K562 (cell line): ENCODE measurements around the gene ITGAL. TPM values are rescaled to one million over a fixed set of nuclear protein-coding genes. Genes with fewer than 3 reads are reported as not detected.
A peak's percentile ranks its signal among the peaks of the same experiment; 100 is the strongest.

ENCODE experiments used
- DDX20 ChIP-seq: fragments of 450-650 bp; IDR thresholded peaks from 2 replicates; pipeline ENCODE4 v1.6.1; 2016; ENCODE audit warnings: missing genetic modification characterization, low read depth, mild to moderate bottlenecking, missing compliant biosample characterization, moderate library complexity
- ZKSCAN3 ChIP-seq: fragments of 250-450 bp; sonication (Bioruptor Pico); IDR thresholded peaks from 2 replicates; pipeline ENCODE4 v1.4.0; 2020
- polyA plus RNA-seq, 8 experiments: library from polyadenylated mRNA; depleted of rRNA in 4 of 8; stranded (reverse) in 5 of 8; unstranded in 3 of 8; fragments of >200 nt; fragmentation: Nextera tagmentation in 2 of 8; fragmentation: Illumina TruSeq in 1 of 8; extraction: Ambion mirVana in 2 of 8; extraction: Trizol in 1 of 8; gene quantifications; 2 replicates each; pipeline versions ENCODE4 v1.2.1 to v1.2.3, GENCODE V29; 2011 to 2014; ENCODE audit warnings: inconsistent platforms in 1 of 8, missing spikeins in 1 of 8
- total RNA-seq, 7 experiments: library from RNA; depleted of rRNA in 6 of 7; stranded (reverse); fragments of >200 nt in 6 of 7; fragmentation: Illumina TruSeq in 2 of 7; extraction: Trizol in 2 of 7; gene quantifications; 2 replicates each; pipeline versions ENCODE4 v1.2.1 to v1.2.3, GENCODE V29; 2011 to 2021; ENCODE audit warnings: low replicate concordance in 1 of 7
- TF ChIP-seq, protein P1 (sequence below): fragments of 450-650 bp; IDR thresholded peaks from 2 replicates; pipeline ENCODE4 v1.6.1; 2016; ENCODE audit warnings: mild to moderate bottlenecking, moderate library complexity
- TF ChIP-seq, protein P2 (sequence below): fragments of 450-650 bp; IDR thresholded peaks from 2 replicates; pipeline ENCODE4 v1.6.1; 2016; ENCODE audit warnings: borderline replicate concordance
- TF ChIP-seq, protein P3 (sequence below): IDR thresholded peaks from 2 replicates; pipeline ENCODE4 v1.6.1; 2011; ENCODE audit not compliant: insufficient read length; ENCODE audit errors: extremely low read depth
- TF ChIP-seq, protein P4 (sequence below): sonication (generic); formaldehyde crosslinking; IDR thresholded peaks from 2 replicates; pipeline ENCODE4 v1.8.0; 2022; ENCODE audit warnings: mild to moderate bottlenecking, missing genetic modification reagents

Gene ITGAL
- total and polyA plus RNA-seq, 9 of the 15 experiments (the other 6 are each of a cell fraction or from before 2014, with no cell fraction given) = 0.01 to 0.53 TPM; not detected in 7

DNA sequence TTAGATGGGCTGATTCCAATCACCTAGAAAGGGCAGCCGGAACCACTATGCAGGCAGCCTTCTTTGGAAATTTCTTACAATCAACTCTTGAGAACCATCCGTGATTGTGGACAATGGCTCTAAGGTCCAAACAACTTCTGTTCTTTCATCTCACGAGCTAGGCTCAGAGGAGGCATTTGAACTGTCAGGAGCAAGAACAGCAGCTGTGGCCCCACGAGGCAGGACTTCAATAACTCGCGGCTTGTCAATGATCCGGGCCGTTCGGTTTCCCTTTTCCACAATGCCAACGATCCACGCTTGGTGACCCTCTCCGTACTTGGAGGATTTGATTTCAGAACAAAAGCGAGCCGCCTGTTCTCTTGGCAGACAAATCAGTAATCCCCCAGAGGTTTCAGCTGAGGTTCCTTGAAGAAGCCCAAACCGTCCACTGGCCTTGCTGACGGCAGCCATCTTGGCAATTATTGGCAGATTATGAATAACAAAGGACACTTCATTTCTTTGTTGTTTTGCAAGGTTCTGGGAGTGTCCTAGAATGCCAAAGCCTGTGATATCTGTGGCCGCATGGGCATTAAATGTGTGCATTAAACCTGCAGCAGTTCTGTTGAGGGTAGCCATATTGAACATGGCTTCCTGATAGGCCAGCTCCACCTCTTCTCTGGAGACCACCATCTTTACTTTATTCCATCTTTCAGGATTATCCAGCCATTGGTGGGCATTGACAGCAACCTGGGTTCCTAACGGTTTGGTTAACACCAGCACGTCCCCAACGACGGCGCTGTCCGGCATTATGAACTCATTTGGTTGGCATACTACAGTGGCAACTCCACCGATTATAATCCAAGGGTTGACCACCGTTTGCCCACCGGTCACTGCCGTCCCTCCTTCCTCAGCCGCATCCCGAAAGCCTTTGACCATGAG is 28.1 kb upstream of the ITGAL start (continued):
- TF ChIP-seq, protein P1, sequence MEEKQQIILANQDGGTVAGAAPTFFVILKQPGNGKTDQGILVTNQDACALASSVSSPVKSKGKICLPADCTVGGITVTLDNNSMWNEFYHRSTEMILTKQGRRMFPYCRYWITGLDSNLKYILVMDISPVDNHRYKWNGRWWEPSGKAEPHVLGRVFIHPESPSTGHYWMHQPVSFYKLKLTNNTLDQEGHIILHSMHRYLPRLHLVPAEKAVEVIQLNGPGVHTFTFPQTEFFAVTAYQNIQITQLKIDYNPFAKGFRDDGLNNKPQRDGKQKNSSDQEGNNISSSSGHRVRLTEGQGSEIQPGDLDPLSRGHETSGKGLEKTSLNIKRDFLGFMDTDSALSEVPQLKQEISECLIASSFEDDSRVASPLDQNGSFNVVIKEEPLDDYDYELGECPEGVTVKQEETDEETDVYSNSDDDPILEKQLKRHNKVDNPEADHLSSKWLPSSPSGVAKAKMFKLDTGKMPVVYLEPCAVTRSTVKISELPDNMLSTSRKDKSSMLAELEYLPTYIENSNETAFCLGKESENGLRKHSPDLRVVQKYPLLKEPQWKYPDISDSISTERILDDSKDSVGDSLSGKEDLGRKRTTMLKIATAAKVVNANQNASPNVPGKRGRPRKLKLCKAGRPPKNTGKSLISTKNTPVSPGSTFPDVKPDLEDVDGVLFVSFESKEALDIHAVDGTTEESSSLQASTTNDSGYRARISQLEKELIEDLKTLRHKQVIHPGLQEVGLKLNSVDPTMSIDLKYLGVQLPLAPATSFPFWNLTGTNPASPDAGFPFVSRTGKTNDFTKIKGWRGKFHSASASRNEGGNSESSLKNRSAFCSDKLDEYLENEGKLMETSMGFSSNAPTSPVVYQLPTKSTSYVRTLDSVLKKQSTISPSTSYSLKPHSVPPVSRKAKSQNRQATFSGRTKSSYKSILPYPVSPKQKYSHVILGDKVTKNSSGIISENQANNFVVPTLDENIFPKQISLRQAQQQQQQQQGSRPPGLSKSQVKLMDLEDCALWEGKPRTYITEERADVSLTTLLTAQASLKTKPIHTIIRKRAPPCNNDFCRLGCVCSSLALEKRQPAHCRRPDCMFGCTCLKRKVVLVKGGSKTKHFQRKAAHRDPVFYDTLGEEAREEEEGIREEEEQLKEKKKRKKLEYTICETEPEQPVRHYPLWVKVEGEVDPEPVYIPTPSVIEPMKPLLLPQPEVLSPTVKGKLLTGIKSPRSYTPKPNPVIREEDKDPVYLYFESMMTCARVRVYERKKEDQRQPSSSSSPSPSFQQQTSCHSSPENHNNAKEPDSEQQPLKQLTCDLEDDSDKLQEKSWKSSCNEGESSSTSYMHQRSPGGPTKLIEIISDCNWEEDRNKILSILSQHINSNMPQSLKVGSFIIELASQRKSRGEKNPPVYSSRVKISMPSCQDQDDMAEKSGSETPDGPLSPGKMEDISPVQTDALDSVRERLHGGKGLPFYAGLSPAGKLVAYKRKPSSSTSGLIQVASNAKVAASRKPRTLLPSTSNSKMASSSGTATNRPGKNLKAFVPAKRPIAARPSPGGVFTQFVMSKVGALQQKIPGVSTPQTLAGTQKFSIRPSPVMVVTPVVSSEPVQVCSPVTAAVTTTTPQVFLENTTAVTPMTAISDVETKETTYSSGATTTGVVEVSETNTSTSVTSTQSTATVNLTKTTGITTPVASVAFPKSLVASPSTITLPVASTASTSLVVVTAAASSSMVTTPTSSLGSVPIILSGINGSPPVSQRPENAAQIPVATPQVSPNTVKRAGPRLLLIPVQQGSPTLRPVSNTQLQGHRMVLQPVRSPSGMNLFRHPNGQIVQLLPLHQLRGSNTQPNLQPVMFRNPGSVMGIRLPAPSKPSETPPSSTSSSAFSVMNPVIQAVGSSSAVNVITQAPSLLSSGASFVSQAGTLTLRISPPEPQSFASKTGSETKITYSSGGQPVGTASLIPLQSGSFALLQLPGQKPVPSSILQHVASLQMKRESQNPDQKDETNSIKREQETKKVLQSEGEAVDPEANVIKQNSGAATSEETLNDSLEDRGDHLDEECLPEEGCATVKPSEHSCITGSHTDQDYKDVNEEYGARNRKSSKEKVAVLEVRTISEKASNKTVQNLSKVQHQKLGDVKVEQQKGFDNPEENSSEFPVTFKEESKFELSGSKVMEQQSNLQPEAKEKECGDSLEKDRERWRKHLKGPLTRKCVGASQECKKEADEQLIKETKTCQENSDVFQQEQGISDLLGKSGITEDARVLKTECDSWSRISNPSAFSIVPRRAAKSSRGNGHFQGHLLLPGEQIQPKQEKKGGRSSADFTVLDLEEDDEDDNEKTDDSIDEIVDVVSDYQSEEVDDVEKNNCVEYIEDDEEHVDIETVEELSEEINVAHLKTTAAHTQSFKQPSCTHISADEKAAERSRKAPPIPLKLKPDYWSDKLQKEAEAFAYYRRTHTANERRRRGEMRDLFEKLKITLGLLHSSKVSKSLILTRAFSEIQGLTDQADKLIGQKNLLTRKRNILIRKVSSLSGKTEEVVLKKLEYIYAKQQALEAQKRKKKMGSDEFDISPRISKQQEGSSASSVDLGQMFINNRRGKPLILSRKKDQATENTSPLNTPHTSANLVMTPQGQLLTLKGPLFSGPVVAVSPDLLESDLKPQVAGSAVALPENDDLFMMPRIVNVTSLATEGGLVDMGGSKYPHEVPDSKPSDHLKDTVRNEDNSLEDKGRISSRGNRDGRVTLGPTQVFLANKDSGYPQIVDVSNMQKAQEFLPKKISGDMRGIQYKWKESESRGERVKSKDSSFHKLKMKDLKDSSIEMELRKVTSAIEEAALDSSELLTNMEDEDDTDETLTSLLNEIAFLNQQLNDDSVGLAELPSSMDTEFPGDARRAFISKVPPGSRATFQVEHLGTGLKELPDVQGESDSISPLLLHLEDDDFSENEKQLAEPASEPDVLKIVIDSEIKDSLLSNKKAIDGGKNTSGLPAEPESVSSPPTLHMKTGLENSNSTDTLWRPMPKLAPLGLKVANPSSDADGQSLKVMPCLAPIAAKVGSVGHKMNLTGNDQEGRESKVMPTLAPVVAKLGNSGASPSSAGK = peak; percentile 88
- no peak for TF ChIP-seq DDX20 (tag)
- TF ChIP-seq, protein P2, sequence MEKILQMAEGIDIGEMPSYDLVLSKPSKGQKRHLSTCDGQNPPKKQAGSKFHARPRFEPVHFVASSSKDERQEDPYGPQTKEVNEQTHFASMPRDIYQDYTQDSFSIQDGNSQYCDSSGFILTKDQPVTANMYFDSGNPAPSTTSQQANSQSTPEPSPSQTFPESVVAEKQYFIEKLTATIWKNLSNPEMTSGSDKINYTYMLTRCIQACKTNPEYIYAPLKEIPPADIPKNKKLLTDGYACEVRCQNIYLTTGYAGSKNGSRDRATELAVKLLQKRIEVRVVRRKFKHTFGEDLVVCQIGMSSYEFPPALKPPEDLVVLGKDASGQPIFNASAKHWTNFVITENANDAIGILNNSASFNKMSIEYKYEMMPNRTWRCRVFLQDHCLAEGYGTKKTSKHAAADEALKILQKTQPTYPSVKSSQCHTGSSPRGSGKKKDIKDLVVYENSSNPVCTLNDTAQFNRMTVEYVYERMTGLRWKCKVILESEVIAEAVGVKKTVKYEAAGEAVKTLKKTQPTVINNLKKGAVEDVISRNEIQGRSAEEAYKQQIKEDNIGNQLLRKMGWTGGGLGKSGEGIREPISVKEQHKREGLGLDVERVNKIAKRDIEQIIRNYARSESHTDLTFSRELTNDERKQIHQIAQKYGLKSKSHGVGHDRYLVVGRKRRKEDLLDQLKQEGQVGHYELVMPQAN = 0 out of 2 replicates have a peak, but pooled peaks have one; percentile 34
- TF ChIP-seq ZKSCAN3 (CRISPR knock-in tag) = no peak
- TF ChIP-seq, protein P3, sequence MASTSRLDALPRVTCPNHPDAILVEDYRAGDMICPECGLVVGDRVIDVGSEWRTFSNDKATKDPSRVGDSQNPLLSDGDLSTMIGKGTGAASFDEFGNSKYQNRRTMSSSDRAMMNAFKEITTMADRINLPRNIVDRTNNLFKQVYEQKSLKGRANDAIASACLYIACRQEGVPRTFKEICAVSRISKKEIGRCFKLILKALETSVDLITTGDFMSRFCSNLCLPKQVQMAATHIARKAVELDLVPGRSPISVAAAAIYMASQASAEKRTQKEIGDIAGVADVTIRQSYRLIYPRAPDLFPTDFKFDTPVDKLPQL = no peak
- TF ChIP-seq, protein P4, sequence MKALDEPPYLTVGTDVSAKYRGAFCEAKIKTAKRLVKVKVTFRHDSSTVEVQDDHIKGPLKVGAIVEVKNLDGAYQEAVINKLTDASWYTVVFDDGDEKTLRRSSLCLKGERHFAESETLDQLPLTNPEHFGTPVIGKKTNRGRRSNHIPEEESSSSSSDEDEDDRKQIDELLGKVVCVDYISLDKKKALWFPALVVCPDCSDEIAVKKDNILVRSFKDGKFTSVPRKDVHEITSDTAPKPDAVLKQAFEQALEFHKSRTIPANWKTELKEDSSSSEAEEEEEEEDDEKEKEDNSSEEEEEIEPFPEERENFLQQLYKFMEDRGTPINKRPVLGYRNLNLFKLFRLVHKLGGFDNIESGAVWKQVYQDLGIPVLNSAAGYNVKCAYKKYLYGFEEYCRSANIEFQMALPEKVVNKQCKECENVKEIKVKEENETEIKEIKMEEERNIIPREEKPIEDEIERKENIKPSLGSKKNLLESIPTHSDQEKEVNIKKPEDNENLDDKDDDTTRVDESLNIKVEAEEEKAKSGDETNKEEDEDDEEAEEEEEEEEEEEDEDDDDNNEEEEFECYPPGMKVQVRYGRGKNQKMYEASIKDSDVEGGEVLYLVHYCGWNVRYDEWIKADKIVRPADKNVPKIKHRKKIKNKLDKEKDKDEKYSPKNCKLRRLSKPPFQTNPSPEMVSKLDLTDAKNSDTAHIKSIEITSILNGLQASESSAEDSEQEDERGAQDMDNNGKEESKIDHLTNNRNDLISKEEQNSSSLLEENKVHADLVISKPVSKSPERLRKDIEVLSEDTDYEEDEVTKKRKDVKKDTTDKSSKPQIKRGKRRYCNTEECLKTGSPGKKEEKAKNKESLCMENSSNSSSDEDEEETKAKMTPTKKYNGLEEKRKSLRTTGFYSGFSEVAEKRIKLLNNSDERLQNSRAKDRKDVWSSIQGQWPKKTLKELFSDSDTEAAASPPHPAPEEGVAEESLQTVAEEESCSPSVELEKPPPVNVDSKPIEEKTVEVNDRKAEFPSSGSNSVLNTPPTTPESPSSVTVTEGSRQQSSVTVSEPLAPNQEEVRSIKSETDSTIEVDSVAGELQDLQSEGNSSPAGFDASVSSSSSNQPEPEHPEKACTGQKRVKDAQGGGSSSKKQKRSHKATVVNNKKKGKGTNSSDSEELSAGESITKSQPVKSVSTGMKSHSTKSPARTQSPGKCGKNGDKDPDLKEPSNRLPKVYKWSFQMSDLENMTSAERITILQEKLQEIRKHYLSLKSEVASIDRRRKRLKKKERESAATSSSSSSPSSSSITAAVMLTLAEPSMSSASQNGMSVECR = no peak; the same call in 1 of the 2 replicates
